NCI-H69 (cell line): Measurements from ENCODE around the gene NME3.

ENCODE experiments used
- DNase-seq: peaks from one replicate; lab custom pipeline; 2025; lab: John Stamatoyannopoulos, UW

Gene NME3

GRCh38 chr16:1724491-1724890 is 46.9 kb downstream of the NME3 start:
- DNase-seq: no peak

- DNase-seq: peak; percentile 51
Observed at GRCh38 chr16:1723450-1724147, 47.7 kb downstream of the NME3 start.

DNA sequence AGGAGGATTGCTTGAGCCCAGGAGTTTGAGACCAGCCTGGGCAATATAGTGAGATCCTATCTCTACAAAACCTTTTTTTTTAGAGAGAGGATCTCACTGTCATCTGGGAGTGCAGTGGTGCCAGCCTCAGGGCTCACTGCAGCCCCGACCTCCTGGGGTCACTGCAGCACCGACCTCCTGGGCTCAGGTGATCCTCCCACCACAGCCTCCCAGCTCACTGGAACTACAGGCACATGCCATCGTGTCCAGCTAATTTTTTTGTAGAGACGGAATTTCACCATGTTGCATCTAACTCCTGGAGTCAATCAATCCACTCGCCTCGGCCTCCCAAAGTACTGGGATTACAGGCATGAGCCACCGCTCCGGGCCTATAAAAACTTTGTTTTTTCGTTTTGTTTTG is 50.0 kb downstream of the NME3 start:
- DNase-seq: no peak
